Type B pancreatic cell (in vitro differentiated cells): ENCODE measurements around the gene MANSC4. TPM values are rescaled to one million over a fixed set of nuclear protein-coding genes. Genes with fewer than 3 reads are reported as not detected.

Source experiments
- DNase-seq: peaks from one replicate; pipeline ENCODE4 v3.0.0; 2021; ENCODE audit warnings: mixed read lengths; ENCODE audit not compliant: unreplicated experiment; ENCODE audit errors: extremely low spot score
- H3K27ac Mint-ChIP-seq: 2 replicates; pipeline ENCODE4 v1.8.0; 2021; ENCODE audit warnings: mild to moderate bottlenecking, mixed read lengths
- H3K27me3 Mint-ChIP-seq: 2 replicates; pipeline ENCODE4 v1.8.0; 2021; ENCODE audit warnings: mixed read lengths
- H3K36me3 Mint-ChIP-seq: 2 replicates; pipeline ENCODE4 v1.8.0; 2021; ENCODE audit warnings: mixed read lengths
- H3K4me1 Mint-ChIP-seq: one replicate; pipeline ENCODE4 v1.8.0; 2021; ENCODE audit warnings: mixed read lengths; ENCODE audit not compliant: unreplicated experiment
- H3K4me3 Mint-ChIP-seq: 2 replicates; pipeline ENCODE4 v1.8.0; 2021; ENCODE audit warnings: mild to moderate bottlenecking, mixed read lengths
- H3K9me3 Mint-ChIP-seq: 2 replicates; pipeline ENCODE4 v1.8.0; 2021; ENCODE audit warnings: mixed read lengths
- CTCF ChIP-seq: fragments of 200-600 bp; sonication (generic); conservative IDR thresholded peaks from 2 replicates; pipeline ENCODE4 v1.5.0; 2021; ENCODE audit warnings: antibody characterized with exemption, mild to moderate bottlenecking
- total RNA-seq: library from RNA; stranded (reverse); gene quantifications from 2 replicates; pipeline ENCODE4 v1.2.1, GENCODE V29; 2021; ENCODE audit warnings: low replicate concordance

MANSC4 gene
- total RNA-seq, 1 donor from 2014 or later = not detected

GRCh38 chr12:27807063-27807703, 27.1 kb upstream of the MANSC4 start:
- Mint-ChIP-seq H3K4me1 (no peaks in the 10 kb centered on the region), H3K36me3 (peaks cover 3% of the 10 kb centered on the region), H3K9me3 (no peaks in the 10 kb centered on the region), H3K27me3 (peaks cover 6% of the 10 kb centered on the region), H3K27ac (no peak overlapping the region), H3K4me3 (no peak overlapping the region)
- no peak for DNase-seq
- no peak for TF ChIP-seq CTCF

- DNase-seq = no peak
- H3K36me3 Mint-ChIP-seq = peaks cover 9% of the 10 kb centered on the region
- H3K27me3 Mint-ChIP-seq = peaks cover 6% of the 10 kb centered on the region
- no peaks in the 10 kb centered on the region for H3K9me3 Mint-ChIP-seq
- TF ChIP-seq CTCF = no peak
- no peak overlapping the region for H3K4me3 Mint-ChIP-seq
- no peak overlapping the region for H3K27ac Mint-ChIP-seq
- H3K4me1 Mint-ChIP-seq = no peaks in the 10 kb centered on the region
Measured at GRCh38 chr12:27806259-27806658, 26.2 kb upstream of the MANSC4 start.

- TF ChIP-seq CTCF = no peak
- no peak for DNase-seq
- H3K4me1 Mint-ChIP-seq = no peaks in the 10 kb centered on the region
- no peaks in the 10 kb centered on the region for H3K9me3 Mint-ChIP-seq
- H3K27me3 Mint-ChIP-seq = peaks cover 6% of the 10 kb centered on the region
- no peak overlapping the region for H3K4me3 Mint-ChIP-seq
- H3K27ac Mint-ChIP-seq = no peak overlapping the region
- H3K36me3 Mint-ChIP-seq = peaks cover 16% of the 10 kb centered on the region
Measured at GRCh38 chr12:27805238-27805637, 25.2 kb upstream of the MANSC4 start.

GRCh38 chr12:27802936-27803335, 22.9 kb upstream of the MANSC4 start:
- no peak overlapping the region for H3K27ac Mint-ChIP-seq
- H3K27me3 Mint-ChIP-seq = peaks cover 6% of the 10 kb centered on the region
- H3K4me1 Mint-ChIP-seq = no peaks in the 10 kb centered on the region
- TF ChIP-seq CTCF = no peak
- DNase-seq = no peak
- no peaks in the 10 kb centered on the region for H3K9me3 Mint-ChIP-seq
- H3K4me3 Mint-ChIP-seq = no peak overlapping the region
- H3K36me3 Mint-ChIP-seq = peaks cover 26% of the 10 kb centered on the region

- Mint-ChIP-seq H3K4me3 (no peak overlapping the region), H3K4me1 (no peaks in the 10 kb centered on the region), H3K9me3 (no peaks in the 10 kb centered on the region), H3K27me3 (peaks cover 6% of the 10 kb centered on the region), H3K27ac (no peak overlapping the region), H3K36me3 (peaks cover 29% of the 10 kb centered on the region)
- TF ChIP-seq CTCF = no peak
- DNase-seq = no peak
Measured at GRCh38 chr12:27802511-27802910, 22.5 kb upstream of the MANSC4 start.
